GM19193 (cell line): ENCODE results near the gene MAPK11.

Source experiments
- POLR2A ChIP-seq: IDR thresholded peaks from 4 replicates; pipeline ENCODE4 v1.6.1; 2011; ENCODE audit not compliant: insufficient read depth, insufficient read length; ENCODE audit errors: extremely low read depth

Gene MAPK11

DNA sequence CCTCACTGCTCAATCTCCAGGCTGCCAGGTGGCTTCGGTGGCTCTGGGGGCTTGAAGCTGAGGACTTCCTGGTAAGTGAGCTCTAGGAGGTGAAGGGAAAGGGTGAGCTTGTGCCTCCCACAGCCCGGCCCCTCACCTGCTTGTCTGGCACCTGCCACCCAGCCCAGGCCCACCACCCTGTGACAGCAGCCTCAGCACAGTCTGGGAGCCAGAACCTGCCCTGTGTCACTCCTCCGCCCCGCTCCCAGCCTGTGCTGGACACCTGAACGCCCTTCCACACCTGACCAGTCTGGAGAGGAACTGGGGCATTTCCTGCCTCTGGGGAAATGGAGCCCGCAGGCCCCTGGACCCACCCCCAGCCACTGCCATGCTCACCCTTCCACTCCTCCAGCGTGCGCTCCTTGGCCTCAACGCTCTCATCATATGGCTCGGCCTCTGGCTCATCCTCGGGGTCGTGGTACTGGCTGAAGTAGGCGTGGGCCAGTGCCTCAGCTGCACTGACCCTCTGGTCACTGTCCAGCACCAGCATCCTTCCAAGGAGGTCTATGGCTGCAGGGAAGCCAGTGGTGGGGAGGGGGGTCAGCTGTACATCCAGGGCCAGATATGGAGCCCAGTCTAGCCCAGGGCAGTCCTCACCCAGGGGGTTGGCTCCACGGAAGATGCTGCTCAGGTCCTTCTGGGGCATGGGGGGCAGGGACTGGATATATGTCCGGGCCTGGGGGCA lies 5.1 kb downstream of the MAPK11 start:
- TF ChIP-seq POLR2A, result no peak

DNA sequence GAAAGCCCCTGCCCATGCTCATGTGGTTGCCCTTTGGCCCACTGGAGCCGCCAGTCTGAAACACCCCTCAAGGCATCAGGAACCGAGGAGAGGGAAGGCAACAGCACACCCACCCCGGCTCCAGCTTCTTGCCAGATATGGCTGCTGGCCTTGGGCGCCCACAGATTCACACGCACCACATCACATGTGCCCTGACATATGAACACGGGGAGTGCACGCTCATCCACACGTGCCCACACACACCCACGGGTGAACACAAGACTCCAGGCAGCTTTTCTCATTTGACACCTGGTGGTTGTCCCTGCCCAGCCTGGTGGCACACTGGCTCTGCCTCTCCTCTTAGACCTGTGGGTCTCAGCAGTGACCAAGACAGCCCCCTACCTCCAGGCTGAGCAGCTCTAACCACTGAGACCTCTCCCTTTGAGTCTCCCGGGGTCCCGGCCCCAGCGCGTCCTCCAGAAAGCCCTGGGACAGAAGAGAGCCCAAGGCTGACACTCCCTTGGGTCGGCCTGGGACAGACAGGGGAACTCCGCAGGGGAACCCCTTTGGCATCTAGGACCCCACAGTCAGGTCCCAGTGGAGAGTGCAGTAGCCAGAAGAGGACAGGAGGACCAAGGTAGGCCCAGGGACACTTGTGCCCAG lies 6.0 kb downstream of the MAPK11 start:
- no peak for TF ChIP-seq POLR2A

DNA sequence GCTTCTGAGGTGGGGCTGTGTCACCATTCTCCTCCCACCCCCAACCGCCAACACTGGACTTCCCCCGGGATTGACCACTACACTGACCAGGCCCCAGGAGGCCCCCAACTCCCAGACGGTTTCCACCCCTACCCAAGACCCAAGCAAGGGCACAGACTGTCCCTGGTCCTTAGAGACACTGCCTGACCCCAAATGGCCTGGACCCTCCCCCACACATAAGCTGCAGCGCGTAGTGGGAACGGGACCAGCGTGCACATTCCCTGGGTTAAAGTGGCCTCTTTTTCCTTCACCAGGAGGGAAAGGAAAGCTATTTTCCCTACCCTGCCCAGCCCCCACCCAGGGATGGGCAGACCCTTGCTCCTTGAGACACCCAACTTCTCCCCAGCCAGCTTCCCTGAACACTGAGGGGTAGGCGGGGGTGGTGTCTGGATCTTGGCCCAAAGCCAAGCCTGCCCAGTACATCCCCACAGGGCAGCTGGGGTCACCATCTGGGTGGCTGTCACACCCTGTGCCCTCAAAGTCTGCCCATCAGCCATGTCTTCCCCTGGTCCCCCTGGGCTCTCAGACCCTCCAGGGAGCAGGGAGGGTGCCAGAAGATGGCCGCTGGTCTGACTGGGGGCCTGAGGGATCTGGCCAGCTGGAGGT lies 7.1 kb downstream of the MAPK11 start:
- no peak for TF ChIP-seq POLR2A

DNA sequence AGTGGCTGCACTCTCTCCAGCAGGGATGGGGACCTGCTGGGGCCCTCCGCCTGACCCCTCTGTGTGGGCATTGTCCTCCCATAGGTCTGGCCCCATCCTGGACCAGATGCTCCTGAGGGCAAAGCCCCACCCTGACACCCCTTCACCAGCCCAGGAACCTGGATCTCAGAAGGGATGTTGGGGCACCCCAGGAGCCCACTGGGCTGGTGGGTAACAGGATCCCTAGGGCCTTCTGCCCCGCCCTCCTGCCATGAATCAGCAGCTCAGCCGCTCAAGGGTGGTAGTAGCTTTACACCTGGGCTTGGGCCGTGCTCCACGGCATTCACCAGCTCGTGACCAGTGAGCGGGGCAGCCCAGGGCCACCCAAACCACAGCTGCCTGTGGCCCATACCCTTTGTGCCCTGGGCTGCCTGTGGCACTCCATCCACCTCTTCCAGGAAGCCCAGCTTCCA lies 7.7 kb downstream of the MAPK11 start:
- no peak for TF ChIP-seq POLR2A

DNA sequence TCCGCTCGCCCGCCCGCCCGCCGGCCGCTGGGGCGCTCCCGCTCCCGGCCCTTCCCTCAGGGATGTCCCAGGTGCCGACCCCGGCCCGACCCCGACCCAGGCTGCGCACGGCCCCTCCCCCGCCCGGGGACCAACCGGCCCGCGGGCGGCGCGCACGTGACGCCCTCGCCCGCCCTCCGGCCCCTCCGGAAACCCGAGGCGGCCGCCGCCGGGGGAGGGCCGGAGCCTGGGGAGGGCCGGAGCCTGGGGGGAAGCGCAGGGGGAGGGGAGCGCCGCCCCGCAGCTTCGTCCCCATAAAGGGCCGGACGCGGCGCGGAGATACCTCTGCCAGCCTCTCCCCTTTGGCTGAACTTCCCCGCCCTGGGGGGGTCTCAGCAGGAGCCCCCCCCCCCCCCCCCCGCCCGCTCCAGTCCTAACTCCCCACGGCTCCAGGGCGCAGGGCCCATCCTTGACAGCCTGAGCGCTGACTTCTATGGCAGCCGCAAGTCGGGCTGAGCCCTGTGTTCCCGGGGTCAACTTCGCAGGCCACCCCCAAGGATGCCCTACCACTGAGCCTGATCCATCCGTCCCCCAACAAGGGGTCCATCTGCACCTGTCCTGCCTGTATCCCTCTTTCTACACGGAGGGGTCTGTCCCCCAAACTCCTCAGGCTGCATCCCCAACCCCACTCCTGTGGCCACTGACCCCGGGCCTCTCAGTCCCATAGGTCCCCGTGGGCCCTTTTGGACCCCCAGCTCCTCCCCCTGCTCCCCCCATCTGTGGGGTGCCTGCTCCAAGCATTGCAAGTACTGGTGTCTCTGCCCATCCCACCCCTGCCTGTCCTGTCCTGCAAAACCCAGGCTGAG lies 8.3 kb downstream of the MAPK11 start, which contains the start of gene MAPK12:
Gene MAPK12, minus strand, starts transcription at position 69 of the 845 bp plus-strand sequence. CDS start 174 bp downstream, outside the sequence.
- TF ChIP-seq POLR2A, result no peak

DNA sequence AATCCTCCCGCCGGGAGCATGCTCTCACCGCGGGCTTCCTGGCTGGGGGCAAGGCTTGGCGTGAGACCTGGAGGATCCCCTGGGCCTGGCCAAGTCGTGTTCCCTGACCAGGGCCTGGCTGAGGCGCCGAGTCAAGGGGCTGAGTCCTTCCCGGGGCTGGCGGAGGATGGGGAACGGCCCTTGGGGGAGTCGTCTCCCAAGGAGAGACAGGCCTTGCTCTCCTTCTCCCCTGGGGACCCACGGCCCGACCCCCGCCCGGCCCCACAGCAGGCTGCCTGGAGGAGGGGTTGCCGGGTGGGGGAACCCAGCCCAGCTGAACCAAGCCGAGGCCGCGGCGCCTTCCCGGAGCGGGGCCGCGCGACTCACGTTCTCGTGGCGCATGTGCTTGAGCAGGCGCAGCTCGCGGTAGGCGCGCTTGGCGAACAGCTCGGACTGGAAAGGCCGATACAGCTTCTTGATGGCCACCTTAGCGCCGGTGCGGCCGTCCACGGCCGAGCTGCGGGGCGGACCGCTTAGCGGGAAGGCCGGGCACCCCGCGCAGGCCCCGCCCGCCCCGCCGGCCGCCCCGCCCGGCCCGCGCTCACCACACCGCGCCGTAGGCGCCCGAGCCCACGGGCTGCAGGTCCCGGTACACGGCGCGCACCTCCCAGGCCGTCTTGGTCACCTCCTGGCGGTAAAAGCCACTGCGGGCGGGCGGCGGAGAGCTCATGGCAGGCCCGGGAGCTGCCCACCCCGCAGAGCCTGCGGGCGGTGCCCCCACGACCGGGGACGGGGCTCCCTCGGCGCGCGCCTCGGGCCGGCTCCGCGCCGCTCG lies 9.2 kb downstream of the MAPK11 start:
- TF ChIP-seq POLR2A, result no peak

DNA sequence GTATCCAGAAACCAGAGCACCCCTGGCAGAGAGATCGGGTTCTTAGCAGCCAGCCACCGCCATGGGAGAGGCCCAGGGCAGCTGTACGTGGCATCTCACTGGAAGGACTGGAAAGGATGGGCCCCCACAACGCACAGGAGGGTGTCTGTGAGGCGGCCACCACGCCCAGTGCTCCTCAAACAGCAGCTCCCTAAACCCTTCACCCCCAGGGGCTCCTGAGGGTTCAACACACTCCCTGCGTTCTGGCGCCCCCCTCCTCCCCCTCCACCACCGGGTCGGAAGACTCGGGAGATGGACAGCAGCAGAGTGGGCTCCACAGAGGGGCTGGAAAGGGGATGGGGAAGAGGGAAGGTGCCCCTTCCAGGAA lies 9.8 kb downstream of the MAPK11 start:
- TF ChIP-seq POLR2A, result no peak

DNA sequence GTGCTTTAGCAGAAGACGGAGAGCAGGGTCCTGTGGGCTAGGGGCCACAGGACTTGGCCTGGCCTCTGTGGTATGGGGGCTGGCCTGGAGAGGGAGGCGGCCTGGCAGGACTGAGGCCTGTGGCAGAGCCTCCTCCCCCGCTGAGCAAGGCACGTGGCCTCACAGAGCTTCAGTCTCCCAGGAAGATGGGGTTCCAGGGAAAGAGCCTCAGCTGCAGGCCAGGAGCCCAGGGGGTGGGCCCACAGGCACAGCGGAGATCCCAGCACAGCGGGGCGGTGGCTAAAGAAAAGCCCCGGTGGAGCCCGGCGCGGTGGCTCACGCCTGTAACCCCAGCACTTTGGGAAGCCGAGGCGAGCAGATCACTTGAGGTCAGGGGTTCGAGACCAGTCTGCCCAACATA lies 10.9 kb downstream of the MAPK11 start:
- TF ChIP-seq POLR2A, result no peak

DNA sequence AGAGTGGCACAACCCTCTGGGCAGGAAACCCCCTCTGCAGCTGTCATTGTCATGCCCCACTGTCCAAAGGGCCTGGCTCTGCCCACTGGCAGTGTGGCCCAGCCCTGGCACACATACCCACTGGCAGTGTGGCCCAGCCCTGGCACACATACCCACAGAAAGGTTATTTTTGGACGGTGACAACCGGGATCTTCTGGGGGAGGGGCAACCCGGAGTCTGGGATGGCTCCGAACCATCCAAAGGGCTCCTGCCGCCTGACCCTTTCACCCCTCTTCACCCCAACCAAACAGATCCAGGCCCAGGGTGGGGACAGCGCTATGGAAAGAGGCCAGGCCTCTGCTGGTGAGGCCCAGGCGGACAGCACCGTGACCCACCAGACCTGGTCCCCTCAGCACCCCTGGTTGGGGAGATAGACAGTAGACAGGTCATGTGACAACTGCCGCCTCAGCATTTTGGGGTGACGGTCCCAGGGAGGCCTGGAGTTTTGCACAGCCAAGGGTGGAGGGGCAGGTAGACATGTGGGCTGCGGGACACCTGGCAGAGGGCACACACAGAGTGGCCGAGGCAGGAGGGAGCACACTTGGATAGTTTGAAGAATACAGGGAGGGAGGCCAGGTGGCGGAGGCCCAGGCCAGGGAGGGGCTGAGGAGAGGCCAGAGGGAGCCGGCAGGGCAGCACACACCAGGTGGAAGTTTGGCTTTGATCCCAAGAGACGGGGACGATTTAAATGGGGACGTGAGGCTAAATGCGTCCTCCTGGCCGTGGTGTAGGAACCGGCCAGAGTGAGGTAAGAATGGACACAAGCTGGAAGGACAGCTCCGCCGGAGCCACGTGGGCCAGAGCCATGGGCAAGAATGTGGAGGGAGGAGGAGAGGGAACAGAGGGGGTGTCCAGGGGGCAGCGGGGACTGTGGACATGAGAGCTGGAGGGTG lies 11.6 kb downstream of the MAPK11 start:
- TF ChIP-seq POLR2A, result no peak

DNA sequence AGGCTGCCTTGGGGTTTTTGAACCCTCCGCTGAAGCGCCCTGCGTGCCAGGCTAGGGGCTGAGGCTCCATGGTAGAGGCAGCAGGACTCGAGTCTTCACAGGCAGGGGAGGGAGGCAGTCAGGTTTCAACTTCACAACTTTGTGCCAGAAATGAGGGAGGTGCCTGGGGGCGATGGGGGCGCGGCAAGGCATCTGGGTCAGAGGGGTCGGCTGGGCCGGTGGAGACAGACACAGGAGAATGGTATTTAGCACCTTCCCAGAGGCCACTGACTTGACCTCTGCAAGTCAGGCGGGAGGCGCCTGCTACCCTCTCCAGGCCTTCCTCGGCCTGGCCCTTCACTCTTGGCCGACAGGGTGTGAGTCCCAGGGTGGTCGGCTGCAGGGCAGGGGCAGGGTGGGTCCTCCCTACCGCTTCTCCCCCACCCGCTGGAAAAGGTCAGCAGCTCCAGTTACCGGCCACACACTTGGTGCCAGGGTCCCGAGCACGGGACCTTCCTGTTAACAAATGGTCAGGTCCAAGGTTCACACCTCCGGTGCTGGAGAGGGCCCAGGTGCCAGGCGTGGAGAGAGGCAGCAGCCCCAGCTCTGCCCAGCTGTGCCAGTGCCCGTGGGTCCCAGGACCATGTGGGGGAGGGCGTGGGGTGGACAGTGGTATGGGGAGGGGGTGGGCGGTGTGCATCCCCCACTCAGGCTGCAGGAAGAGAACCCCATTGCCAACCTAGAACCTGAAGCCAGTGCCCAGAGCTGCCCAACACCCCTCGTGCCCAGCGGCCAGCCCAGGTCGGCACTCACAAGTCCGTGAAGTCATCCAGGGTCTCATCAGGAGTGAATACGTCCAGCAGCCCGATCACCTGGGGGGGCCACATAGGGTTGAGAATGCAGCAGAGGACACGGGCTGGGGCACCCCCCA lies 12.5 kb downstream of the MAPK11 start:
- TF ChIP-seq POLR2A, result no peak

DNA sequence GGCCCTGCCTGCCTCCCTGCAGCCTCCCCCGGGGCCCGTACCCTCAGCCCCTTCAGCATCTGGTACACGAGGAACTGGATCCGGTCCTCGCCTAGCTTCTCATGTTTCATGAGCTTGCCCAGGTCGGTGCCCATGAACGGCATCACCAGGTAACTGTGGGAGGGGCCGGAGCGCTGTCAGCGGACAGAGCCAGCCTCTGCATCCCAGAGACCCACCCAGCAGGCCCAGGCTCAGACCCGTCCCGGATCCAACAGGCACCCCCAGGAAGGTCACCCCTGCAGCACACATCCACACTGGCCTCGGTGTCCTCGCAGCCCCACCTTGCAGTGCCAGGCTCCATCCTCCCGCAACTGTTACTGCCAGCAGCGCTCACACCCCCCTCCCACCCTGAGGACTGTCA lies 13.1 kb downstream of the MAPK11 start:
- TF ChIP-seq POLR2A, result no peak

DNA sequence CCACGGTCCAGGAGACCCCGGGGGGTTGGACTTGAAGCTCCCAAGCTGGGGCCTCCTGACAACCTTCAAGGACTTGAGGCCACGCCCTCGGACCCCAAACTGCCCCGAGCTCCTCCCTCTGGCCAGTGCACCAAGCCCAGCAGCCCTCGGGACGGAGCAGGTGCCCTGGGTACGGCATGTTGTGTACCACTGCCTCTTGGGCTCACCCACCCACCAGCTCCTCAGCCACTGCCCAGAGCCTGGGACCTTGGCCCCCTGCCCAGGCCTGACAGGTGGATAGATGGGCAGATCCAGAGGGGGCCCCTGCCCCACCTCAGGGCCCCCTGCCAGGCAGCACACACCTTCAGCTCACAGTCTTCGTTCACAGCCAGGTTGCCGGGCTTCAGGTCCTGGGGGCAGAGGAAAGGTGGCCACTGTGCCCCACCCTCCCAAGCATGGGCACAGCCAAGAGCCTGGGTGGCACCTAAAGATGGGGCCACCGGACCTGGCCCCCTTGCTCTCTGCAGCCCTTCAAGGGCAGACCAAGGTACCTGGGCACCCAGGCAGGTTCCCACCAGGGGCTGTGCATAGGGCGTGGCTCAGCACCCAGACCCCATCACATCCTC lies 13.8 kb downstream of the MAPK11 start:
- no peak for TF ChIP-seq POLR2A

DNA sequence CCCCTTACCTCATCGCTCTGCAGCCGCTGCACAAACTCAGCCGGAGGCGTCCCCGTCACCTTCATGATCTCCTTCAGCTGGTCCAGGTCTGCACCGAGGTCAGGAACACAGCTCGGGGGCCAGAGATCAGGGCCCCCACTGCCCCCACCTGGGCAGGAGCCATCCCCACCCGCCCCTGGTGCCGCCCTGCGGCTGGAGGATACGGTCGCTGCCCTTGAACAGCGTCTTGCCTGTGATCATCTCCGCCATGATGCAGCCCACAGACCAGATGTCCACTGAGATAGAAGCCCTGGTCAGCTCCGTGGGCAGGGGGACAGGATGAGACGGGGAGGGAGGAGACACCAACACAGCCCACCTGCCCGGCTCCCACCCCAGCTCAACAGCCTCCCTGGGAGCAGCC lies 14.6 kb downstream of the MAPK11 start:
- no peak for TF ChIP-seq POLR2A
